OCI-LY7 (cell line): Measurements from ENCODE around the gene PDE2A. TPM values are rescaled to one million over a fixed set of nuclear protein-coding genes. Genes with fewer than 3 reads are reported as not detected.

ENCODE experiments used
- BruUV-seq: library from RNA; stranded (reverse); fragments of 400-500 nt; replicated peaks from 2 replicates; lab custom pipeline; 2021; lab: Mats Ljungman, UMichigan
- CTCF ChIA-PET: fragments of 300-600 bp; sonication (Branson Sonifier 250); formaldehyde crosslinking; loops from one replicate; lab custom pipeline; 2022; ENCODE audit warnings: antibody characterized with exemption; ENCODE audit not compliant: unreplicated experiment; lab: Charles Lee
- POLR2A ChIA-PET: fragments of 300-600 bp; sonication (Branson Sonifier 250); formaldehyde crosslinking; loops from one replicate; lab custom pipeline; 2022; ENCODE audit warnings: antibody characterized with exemption; lab: Charles Lee
- DNase-seq: peaks from one replicate; pipeline ENCODE4 v3.0.0-alpha.2; 2015; ENCODE audit warnings: low spot score
- H2AFZ ChIP-seq: fragments of 200-600 bp; sonication (generic), shearing (Covaris generic); 2 replicates; pipeline ENCODE4 v1.6.1; 2014; ENCODE audit warnings: mild to moderate bottlenecking, antibody characterized with exemption, low read length, moderate library complexity
- H3K27ac ChIP-seq: fragments of 200-600 bp; sonication (generic); 2 replicates; pipeline ENCODE4 v1.5.1; 2014; ENCODE audit warnings: mixed run types, low read depth, mild to moderate bottlenecking, moderate library complexity, low read length, inconsistent platforms; ENCODE audit not compliant: poor library complexity, severe bottlenecking
- H3K36me3 ChIP-seq: fragments of 200-600 bp; sonication (generic); 2 replicates; pipeline ENCODE4 v1.6.1; 2014; ENCODE audit warnings: mild to moderate bottlenecking, antibody characterized with exemption, low read length, moderate library complexity, mixed read lengths; ENCODE audit not compliant: insufficient read depth
- H3K4me1 ChIP-seq: fragments of 200-600 bp; sonication (generic); 2 replicates; pipeline ENCODE4 v1.5.1; 2014; ENCODE audit warnings: mild to moderate bottlenecking, low read length; ENCODE audit not compliant: insufficient read depth, poor library complexity, severe bottlenecking
- H3K4me2 ChIP-seq: fragments of 200-600 bp; sonication (generic); 2 replicates; pipeline ENCODE4 v1.6.1; 2014; ENCODE audit warnings: mild to moderate bottlenecking, low read length
- H3K4me3 ChIP-seq: fragments of 200-600 bp; sonication (generic); 2 replicates; pipeline ENCODE4 v1.5.1; 2014; ENCODE audit warnings: mild to moderate bottlenecking, low read depth, low read length; ENCODE audit not compliant: poor library complexity, severe bottlenecking
- H3K79me2 ChIP-seq: fragments of 200-600 bp; sonication (generic); 2 replicates; pipeline ENCODE4 v1.6.1; 2016; ENCODE audit warnings: low read depth, mild to moderate bottlenecking, low read length, moderate library complexity, mixed read lengths; ENCODE audit not compliant: insufficient read depth
- H3K9me2 ChIP-seq: fragments of 200-600 bp; sonication (generic); 2 replicates; pipeline ENCODE4 v1.6.1; 2016; ENCODE audit warnings: mild to moderate bottlenecking, low read length, mixed read lengths; ENCODE audit not compliant: insufficient read depth
- H3K9me3 ChIP-seq: fragments of 200-600 bp; sonication (generic); 2 replicates; pipeline ENCODE4 v1.6.1; 2014; ENCODE audit warnings: mild to moderate bottlenecking, mixed run types, low read length, mixed read lengths
- H4K20me1 ChIP-seq: fragments of 200-600 bp; sonication (generic); 2 replicates; pipeline ENCODE4 v1.6.1; 2014; ENCODE audit warnings: mild to moderate bottlenecking, antibody characterized with exemption, low read length, moderate library complexity, mixed read lengths; ENCODE audit not compliant: insufficient read depth
- EZH2phosphoT487 ChIP-seq: fragments of 200-600 bp; sonication (generic); IDR thresholded peaks from 2 replicates; pipeline ENCODE4 v1.6.1; 2018; ENCODE audit warnings: low read depth, borderline replicate concordance, mild to moderate bottlenecking, mixed run types, antibody characterized with exemption, low read length, moderate library complexity, mixed read lengths
- intact Hi-C: fragments of 100-400 bp; cut with micrococcal nuclease; formaldehyde crosslinking; loops from one replicate; pipeline ENCODE4 v1.10.0; 2022; ENCODE audit not compliant: unreplicated experiment
- total RNA-seq, 2 experiments: library from RNA; depleted of rRNA in 1 of 2; stranded (reverse); fragments of >200 nt in 1 of 2; shearing (Covaris generic) in 1 of 2; gene quantifications; 2 replicates each; pipeline ENCODE4 v1.2.3, GENCODE V29; 2014 to 2022
- TF ChIP-seq, protein P1 (sequence below): fragments of 200-600 bp; sonication (generic); conservative IDR thresholded peaks from 2 replicates; pipeline ENCODE4 v1.5.1; 2014; ENCODE audit warnings: mild to moderate bottlenecking, antibody characterized with exemption, low read length, moderate library complexity, mixed read lengths

Gene PDE2A
- total RNA-seq, 2 experiments from 2014 or later = 0.68 TPM; not detected in 1

DNA sequence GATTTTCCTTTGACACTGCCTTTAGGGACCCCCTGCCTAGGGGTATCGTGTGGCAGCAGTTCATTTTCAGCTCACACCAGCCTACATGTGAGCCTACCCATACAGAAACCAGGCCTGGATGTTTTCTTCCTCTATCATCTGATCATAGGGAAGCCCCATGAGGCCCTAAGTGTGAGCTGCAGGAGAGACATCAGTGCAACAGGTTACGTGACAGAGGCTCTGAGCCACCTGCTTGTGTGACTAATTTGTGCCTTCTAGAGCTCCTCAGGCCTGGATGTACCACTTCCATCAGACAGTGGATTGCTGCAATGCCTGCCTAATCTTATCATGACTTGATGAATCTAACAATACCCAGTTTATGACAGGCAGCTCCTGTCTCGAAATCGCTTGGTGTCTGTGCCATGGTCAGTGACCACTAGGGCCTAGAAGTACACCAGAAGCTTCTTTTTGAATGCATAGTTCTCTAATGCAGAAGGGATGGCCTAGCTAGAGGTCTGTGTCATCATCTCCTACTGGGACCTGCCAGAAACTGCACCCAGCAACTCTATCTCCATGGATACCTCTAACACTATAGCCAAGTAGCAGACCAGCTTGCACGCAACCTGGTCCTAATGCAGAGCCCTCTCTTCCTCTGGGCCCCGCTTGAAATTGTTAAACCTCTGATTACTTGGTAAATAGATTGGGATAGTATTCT is 130.2 kb downstream of the PDE2A start:
- CTCF ChIA-PET = no interaction called here
- H3K4me2 ChIP-seq = no peak overlapping the region
- BruUV-seq = no TSS peak
- no peaks in the 10 kb centered on the region for H3K9me2 ChIP-seq
- H2AFZ ChIP-seq = no peak overlapping the region
- no peaks in the 10 kb centered on the region for H4K20me1 ChIP-seq
- H3K36me3 ChIP-seq = no peaks in the 10 kb centered on the region
- H3K79me2 ChIP-seq = no peaks in the 10 kb centered on the region
- no peak for TF ChIP-seq EZH2phosphoT487
- TF ChIP-seq, protein P1, sequence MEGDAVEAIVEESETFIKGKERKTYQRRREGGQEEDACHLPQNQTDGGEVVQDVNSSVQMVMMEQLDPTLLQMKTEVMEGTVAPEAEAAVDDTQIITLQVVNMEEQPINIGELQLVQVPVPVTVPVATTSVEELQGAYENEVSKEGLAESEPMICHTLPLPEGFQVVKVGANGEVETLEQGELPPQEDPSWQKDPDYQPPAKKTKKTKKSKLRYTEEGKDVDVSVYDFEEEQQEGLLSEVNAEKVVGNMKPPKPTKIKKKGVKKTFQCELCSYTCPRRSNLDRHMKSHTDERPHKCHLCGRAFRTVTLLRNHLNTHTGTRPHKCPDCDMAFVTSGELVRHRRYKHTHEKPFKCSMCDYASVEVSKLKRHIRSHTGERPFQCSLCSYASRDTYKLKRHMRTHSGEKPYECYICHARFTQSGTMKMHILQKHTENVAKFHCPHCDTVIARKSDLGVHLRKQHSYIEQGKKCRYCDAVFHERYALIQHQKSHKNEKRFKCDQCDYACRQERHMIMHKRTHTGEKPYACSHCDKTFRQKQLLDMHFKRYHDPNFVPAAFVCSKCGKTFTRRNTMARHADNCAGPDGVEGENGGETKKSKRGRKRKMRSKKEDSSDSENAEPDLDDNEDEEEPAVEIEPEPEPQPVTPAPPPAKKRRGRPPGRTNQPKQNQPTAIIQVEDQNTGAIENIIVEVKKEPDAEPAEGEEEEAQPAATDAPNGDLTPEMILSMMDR = no peak
- no peaks in the 10 kb centered on the region for H3K9me3 ChIP-seq
- intact Hi-C loops = no loop called here
- no peak for DNase-seq
- no peak overlapping the region for H3K4me3 ChIP-seq
- H3K4me1 ChIP-seq = no peaks in the 10 kb centered on the region
- H3K27ac ChIP-seq = no peak overlapping the region
- POLR2A ChIA-PET = no interaction called here

DNA sequence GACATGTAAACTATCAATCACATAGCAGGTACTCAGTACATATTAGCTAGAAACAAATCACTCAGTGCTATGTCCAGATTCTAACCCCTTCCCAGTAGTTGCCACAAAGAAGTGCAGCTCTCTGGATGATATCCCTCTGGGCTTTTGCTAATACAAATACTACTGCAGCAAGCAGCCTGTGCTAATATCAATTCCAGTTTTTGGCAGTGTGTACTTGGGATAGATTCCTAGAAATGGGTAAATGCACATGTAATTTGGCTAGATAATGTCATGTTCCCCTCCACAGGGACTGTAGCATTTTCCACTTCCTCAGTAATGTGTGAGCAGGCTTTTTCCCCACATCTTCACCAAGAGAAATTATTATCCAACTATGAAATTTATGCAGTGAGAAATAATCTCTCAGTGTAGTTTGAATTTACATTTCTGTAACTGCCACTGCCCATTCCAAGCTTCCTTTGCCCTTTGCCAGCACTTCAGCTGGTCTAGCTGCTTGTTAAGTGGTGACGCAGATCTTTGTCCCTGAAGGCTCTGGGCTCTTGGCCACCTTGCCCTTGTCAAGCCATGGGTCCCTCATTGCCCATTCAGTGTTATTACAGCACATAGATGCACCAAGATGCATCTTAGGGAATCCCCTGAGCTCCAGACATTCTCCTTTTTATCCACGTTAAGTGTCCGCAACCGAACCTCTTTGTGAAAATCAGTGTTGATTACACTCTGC is 132.8 kb downstream of the PDE2A start:
- no peak for DNase-seq
- no peaks in the 10 kb centered on the region for H3K79me2 ChIP-seq
- no peak overlapping the region for H3K4me2 ChIP-seq
- H3K4me3 ChIP-seq = no peak overlapping the region
- no peaks in the 10 kb centered on the region for H3K36me3 ChIP-seq
- H3K27ac ChIP-seq = no peak overlapping the region
- no peaks in the 10 kb centered on the region for H3K9me2 ChIP-seq
- CTCF ChIA-PET = no interaction called here
- no peak for TF ChIP-seq EZH2phosphoT487
- TF ChIP-seq, protein P1 = no peak
- intact Hi-C loops = no loop called here
- no peak overlapping the region for H2AFZ ChIP-seq
- POLR2A ChIA-PET = no interaction called here
- H3K4me1 ChIP-seq = no peaks in the 10 kb centered on the region
- no peaks in the 10 kb centered on the region for H4K20me1 ChIP-seq
- no peaks in the 10 kb centered on the region for H3K9me3 ChIP-seq
- no TSS peak for BruUV-seq

DNA sequence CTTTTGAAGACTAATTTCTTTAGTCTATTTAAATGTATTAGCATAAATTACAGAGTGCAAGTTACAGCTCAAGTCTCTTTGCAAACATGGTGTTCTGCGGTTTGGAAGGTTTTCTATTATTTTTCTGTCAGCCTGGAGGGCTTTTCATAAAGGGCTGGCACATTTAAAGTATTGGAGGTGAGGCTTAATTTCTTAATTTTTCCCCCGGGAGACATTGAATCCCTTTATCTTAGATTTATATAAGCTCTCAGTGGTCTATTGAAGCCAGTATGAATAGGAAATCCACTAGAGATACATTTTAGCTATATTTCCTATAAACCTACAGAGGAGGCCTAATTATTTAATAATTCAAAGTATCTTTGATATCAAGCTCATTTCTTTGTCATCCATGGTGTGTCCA is 137.2 kb downstream of the PDE2A start:
- Histone ChIP-seq H3K79me2 (no peaks in the 10 kb centered on the region), H3K27ac (no peak overlapping the region), H3K4me1 (no peaks in the 10 kb centered on the region), H3K9me3 (no peaks in the 10 kb centered on the region), H3K9me2 (no peaks in the 10 kb centered on the region), H3K36me3 (no peaks in the 10 kb centered on the region), H3K4me2 (no peak overlapping the region), H3K4me3 (no peak overlapping the region), H4K20me1 (no peaks in the 10 kb centered on the region), H2AFZ (no peak overlapping the region)
- ChIA-PET POLR2A (interaction anchor here (1.0 kb wide), 1 partner anchor 10 kb away, joined by 3 read pairs; no protein-coding TSS in a partner anchor), CTCF (no interaction called here)
- TF ChIP-seq EZH2phosphoT487 = no peak
- TF ChIP-seq, protein P1 = no peak
- BruUV-seq = no TSS peak
- intact Hi-C loops = no loop called here
- no peak for DNase-seq
